Stimulated activated CD4-positive, alpha-beta T cell treated with anti-CD3 and anti-CD28 coated beads, Interleukin-12 subunit alpha, Interleukin-12 subunit beta, amount 100 ng/mL, for 24 hours (primary cell): ENCODE results near the gene PARVB.

ENCODE experiments used
- DNase-seq, 2 experiments: peaks; one replicate each; pipeline ENCODE4 v3.0.0-alpha.2; 2020; ENCODE audit warnings: low read depth in 2 of 2

The PARVB gene

DNA sequence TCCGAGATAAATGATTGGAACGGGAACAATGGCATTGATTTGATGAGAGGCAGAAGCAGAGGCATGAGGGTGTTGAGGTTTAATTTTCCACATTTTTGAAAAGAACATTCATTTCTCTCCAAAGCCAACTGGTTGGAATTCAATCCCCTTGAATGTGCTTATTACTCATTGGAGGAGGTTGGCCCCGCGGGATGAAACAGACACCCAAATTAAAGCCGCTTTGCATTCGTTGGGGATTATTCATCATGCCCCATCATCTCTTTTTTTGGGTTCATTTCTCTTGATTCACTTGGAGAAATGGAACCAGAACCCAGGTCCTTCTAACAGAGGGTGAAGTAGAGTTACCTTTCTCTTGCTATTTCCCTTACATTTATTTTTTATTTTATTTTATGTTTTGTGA, 109.1 kb downstream of the PARVB start:
- no peak for DNase-seq

DNA sequence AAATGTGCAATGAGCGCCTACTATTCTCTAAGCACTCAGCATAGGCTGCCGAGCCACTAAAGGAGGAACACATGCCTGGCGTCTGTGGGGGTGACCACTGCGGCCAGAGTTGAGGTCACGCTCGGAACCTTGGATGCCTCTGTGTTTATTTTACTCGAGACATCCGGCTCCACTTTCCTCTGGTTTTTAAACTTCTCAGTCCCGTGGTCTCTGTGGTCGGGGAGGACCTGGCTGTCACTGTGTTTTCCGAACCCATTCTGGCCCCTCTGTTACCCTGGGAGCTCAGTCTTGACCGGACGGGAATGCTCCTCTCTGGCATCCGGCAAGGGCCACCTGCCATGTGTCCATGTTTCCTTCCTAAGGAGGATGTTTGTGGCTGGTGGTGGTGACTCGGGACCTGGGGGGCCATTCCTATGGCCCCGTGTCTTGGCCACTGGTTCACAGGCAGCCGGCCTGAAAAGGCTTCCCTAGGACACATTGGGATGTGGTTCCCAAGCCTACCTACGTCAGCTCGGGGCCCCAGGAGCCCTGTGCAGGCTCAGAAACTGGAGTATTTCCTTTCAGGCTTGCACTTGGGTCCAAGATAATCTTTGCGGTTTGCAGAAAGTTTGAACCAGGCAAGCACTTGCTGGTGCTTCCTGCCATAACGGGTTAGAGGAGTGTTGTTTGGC, 109.9 kb downstream of the PARVB start:
- no peak for DNase-seq

DNA sequence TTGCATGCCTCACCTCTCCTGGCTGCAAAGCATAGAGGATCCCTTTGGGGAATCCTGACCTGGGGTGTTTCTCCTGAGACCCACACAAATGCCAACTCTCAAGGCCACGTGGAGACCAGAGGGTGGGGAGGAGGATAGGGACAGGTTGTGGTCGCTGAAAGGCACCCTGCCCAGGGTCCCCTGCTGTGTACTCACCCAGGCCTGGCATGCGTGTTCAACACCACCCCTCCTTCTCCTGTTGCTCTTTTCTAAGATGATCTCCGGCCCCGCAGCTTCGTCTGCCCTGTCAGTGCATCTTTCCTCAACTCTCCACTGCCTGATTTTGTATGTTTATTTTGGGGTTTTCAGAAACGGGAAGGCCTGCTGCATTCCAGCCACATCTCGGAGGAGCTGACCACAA, 112.0 kb downstream of the PARVB start:
- DNase-seq, result no peak

DNA sequence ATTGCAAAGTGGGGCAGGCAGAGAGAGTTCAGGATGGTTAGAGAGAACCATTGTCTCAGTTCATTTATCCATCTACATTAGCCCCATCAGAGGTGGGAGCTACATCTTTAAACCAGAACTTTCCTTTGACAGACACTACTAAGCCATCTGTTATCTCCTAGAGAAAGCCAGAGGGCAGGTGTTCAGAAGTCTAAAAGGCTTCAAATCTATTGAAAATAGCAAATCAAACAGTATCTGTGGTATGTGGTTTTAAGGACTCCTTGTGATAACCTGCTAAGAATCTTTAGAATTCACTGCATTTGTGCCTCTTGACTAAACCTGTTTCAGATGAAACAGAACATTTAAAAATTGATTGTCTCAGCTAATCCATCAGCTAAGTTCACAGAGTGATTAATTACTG, 112.7 kb downstream of the PARVB start:
- DNase-seq, result no peak

GRCh38 chr22:44137415-44137814, 113.3 kb downstream of the PARVB start:
- DNase-seq, result no peak

DNA sequence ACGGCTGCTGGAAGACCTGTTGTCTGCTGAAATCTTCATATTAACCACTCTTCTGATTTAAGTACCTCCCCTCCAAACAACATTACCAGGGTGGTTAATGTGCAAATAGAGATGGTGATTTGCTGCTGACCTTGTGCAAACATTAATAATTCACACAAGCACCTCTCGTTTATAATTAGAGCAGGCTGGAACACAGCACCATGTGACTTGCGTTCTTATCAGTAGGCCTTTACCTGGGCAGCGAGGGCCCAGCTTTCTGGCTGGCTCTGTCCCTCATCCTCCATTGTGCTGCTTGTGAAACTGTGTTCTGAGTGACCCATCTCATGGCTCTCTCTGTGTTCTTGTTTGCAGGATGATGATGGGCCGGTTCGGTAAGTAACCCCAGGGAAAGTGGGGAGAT, 115.7 kb downstream of the PARVB start:
- DNase-seq, result no peak

DNA sequence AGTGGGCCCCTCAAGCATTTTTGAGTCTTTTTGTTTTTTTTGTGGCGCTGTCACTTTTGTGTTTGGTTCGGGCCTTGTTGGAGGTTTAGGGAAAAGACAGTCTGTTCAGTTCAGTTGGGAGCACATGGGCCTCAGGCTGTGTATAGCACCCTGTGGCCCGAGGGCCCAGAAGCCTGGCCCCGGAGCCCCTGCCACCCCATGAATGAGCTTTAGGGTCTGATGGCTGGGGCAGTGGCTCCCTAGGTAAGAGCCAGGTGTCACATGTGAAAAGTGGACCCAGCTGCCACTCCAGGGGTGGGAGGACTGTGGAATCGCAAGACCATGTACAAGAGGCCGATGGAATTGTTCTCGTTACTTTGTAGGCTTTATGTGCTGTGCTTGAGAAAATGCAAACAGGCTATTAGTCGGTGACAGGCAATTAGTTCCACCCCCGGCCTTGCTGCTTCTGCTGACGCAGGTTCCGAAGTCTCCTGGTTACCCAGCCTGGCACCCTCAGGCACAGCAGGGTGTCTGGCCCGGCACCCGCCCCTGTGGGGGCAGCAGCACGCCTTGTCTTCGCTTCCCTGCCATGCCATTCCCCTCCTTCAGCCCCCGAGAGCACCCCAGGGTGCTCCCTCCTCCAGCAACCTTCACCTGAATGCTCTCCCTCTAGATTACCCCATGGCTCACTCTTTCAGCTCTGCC, 118.5 kb downstream of the PARVB start:
- no peak for DNase-seq

DNA sequence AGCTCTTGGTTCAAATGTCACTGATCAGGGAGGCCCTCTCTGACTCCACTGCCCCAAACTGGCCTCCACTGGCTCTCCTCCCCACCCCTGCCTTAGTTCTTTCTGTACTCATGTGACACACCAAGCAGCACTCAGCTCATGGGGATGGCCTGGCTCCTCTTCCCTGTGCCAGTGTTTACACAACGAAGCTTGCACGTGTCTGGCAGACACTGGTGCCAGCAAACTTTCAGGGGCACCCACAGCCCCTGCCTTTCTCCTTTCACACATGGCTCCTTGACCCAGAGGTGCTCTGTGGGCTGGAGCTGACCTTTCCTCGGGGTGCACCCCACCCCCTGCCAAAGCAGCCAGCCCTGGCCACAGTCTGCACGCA, 119.0 kb downstream of the PARVB start:
- DNase-seq, result no peak

DNA sequence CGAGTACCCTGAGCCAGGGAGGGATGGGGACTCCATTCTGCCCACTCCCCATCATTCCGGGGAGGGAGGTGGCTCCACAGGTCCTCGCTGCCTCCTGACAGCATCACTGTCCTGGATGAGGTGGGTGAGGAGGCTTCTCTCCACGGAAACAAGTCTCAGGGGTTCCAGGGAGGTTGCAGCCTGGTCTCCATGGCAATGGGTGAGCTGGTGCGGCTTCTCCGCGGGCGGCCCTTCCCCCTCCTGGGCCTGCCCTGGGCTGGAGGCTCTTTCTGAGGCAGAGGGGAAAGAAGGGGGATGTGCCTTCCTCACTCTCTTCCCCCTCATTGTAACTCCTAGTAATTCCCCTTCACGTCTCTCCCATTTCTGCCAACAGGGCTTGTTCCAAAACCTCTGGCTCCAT, 119.5 kb downstream of the PARVB start:
- no peak for DNase-seq

- no peak for DNase-seq
Observed at GRCh38 chr22:44144046-44144569, 120.0 kb downstream of the PARVB start.

GRCh38 chr22:44145544-44145943, 121.4 kb downstream of the PARVB start:
- DNase-seq, result no peak

- no peak for DNase-seq
Observed at GRCh38 chr22:44146088-44146861, 122.2 kb downstream of the PARVB start.

DNA sequence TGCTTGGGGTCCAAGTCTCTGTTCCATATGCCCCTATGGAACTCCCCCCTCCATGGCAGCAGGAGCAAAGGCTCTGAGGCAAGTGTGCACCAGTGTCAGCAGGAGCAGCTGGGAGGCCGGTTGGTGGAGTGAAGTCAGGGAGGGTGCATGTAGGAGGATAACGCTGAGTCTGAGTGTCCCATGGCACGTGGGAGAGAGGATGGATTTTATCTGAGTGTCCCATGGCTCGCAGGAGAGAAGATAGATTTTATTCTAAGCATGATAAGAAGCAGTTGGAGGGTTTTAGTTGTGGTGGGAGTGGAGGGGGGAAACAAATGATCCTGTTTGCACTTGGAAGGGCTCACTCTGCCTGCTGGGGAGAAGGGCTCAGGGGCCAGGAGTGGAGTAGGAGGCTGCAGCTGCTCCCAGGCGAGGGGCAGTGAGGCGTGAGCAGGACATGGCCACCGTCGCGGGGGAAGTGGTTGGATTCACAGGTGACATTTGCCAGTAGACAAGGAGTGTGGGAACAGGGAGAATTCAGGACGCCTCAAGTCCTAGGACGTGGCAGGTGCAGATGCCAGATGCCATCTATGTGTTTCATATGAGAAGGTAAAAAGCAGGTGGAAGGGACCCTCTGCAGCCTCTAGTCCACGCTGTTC, 123.0 kb downstream of the PARVB start:
- no peak for DNase-seq

GRCh38 chr22:44147821-44148574, 123.9 kb downstream of the PARVB start:
- DNase-seq, result no peak

DNA sequence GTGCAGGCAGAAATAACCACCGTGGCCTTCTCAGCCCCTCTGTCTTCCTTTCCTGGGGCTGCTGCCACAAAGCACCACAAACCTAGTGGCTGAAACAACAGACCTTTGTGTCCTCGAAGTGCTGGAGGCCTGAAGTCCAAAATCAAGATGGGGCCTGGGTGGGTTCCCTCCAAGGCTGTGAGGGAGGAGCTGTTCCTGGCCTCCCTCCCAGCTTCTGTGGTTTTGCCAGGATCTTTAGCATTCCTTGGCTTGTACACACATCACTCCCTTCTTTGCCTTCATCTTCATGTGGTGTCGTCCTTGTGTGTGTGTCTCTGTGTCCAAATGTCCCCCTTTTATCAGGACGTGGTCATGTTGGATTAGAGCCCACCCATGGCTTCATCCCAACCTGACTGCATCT, 127.6 kb downstream of the PARVB start:
- no peak for DNase-seq

DNA sequence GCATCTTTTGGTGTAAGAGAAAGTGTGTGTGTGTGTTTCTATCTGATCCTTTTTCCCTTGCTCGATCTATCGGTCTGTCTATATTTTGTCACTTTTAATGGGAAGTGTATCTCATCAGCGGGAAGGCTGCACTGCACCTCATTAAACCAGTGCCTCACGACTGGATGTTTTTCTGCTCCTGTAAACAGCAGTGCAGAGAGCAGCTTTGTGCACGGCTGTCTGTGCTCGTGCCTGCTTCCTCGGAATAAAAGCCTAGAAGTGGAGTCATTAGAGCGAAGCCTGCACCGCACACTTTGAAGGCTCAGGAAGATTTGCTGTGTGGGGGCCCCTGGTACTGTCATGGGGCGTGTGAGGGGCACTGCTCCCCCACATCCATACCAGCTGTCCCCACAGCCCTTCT, 129.6 kb downstream of the PARVB start:
- no peak for DNase-seq

DNA sequence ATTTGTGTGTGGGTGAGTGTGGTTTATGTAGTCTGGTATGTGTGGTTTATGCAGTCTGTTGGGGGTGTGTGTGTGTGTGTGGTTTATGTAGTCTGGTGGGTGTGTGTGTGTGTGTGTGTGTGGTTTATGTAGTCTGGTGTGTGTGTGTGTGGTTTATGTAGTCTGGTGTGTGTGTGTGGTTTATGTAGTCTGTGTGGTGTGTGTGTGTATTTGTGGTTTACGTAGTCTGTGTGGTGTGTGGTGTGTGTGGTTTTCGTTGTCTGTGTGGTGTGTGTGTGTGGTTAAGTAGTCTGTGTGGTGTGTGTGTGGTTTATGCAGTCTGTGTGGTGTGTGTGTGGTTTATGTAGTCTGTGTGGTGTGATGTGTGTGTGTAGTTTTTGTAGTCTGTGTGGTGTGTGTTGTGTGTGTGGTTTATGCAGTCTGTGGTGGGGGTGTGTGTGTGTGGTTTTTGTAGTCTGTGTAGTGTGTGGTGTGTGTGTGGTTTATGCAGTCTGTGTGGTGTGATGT, 130.4 kb downstream of the PARVB start:
- no peak for DNase-seq

DNA sequence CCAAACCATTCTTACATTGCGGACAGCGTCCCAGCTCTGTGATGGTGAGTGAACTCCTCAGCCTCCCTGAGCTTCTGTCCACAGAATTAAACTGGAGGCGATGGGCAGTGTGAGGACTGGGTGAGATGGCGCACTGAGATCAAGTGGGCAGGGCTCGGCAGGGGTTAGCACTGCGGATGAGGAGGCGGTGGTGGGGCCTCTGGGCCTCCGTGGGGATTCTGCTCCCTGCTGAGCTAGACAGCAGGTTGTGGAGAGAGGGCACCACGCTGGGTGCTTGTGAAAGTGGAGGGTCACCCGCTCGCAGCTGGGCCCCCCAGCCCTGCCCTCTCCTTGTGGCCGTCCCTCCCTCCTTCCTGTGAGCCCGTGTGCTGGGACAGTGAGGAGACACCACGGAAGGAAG, 131.0 kb downstream of the PARVB start:
- no peak for DNase-seq

- DNase-seq, result no peak
Observed at GRCh38 chr22:44157916-44158618, 134.0 kb downstream of the PARVB start.

- DNase-seq, result no peak
Observed at GRCh38 chr22:44158816-44159215, 134.7 kb downstream of the PARVB start.

- DNase-seq, result no peak
Observed at GRCh38 chr22:44159221-44159620, 135.1 kb downstream of the PARVB start.
